ENCODE measurements around the gene GIGYF2. TPM values are rescaled to one million over a fixed set of nuclear protein-coding genes. Genes with fewer than 3 reads are reported as not detected.
A peak's percentile ranks its signal among the peaks of the same experiment; 100 is the strongest.

GIGYF2 gene
- total RNA-seq, 1 donor, result 63.9 TPM

- H3K4me3 ChIP-seq (ENCODE audit: low read depth, low read length), result peak overlapping the region; percentile 21
- DNase-seq (ENCODE audit: low read depth), result no peak
- TF ChIP-seq CTCF (IDR thresholded peaks at IDR 0.05; ENCODE audit: insufficient read depth, low read depth, low read length), result no peak
Observed at GRCh38 chr2:232876161-232876977, 179.2 kb downstream of the GIGYF2 start.

GRCh38 chr2:232876978-232877441 lies 179.9 kb downstream of the GIGYF2 start:
- DNase-seq (ENCODE audit: low read depth), result no peak
- TF ChIP-seq CTCF (IDR thresholded peaks at IDR 0.05; ENCODE audit: insufficient read depth, low read depth, low read length), result no peak
- no peak overlapping the region for H3K4me3 ChIP-seq (ENCODE audit: low read depth, low read length)

- DNase-seq (ENCODE audit: low read depth), result no peak
- no peak for TF ChIP-seq CTCF (IDR thresholded peaks at IDR 0.05; ENCODE audit: insufficient read depth, low read depth, low read length)
- H3K4me3 ChIP-seq (ENCODE audit: low read depth, low read length), result no peak overlapping the region
Observed at GRCh38 chr2:232877940-232878511, 180.9 kb downstream of the GIGYF2 start.

- DNase-seq (ENCODE audit: low read depth), result no peak
- no peak overlapping the region for H3K4me3 ChIP-seq (ENCODE audit: low read depth, low read length)
- TF ChIP-seq CTCF (IDR thresholded peaks at IDR 0.05; ENCODE audit: insufficient read depth, low read depth, low read length), result no peak
Observed at GRCh38 chr2:232878855-232879617, 181.9 kb downstream of the GIGYF2 start.

- no peak for DNase-seq (ENCODE audit: low read depth)
- no peak overlapping the region for H3K4me3 ChIP-seq (ENCODE audit: low read depth, low read length)
- TF ChIP-seq CTCF (IDR thresholded peaks at IDR 0.05; ENCODE audit: insufficient read depth, low read depth, low read length), result no peak
Observed at GRCh38 chr2:232879618-232880494, 182.7 kb downstream of the GIGYF2 start.

GRCh38 chr2:232880764-232881351 lies 183.7 kb downstream of the GIGYF2 start:
- no peak overlapping the region for H3K4me3 ChIP-seq (ENCODE audit: low read depth, low read length)
- TF ChIP-seq CTCF (IDR thresholded peaks at IDR 0.05; ENCODE audit: insufficient read depth, low read depth, low read length), result no peak
- DNase-seq (ENCODE audit: low read depth), result no peak

Measured in fibroblast of villous mesenchyme (primary cell).